ENCODE data around the gene DENR.
"Not testable (repeated sequence)": the region's sequence is repeated elsewhere in the genome, so short reads cannot be mapped to it uniquely, and the experiment has no call there.

DNA sequence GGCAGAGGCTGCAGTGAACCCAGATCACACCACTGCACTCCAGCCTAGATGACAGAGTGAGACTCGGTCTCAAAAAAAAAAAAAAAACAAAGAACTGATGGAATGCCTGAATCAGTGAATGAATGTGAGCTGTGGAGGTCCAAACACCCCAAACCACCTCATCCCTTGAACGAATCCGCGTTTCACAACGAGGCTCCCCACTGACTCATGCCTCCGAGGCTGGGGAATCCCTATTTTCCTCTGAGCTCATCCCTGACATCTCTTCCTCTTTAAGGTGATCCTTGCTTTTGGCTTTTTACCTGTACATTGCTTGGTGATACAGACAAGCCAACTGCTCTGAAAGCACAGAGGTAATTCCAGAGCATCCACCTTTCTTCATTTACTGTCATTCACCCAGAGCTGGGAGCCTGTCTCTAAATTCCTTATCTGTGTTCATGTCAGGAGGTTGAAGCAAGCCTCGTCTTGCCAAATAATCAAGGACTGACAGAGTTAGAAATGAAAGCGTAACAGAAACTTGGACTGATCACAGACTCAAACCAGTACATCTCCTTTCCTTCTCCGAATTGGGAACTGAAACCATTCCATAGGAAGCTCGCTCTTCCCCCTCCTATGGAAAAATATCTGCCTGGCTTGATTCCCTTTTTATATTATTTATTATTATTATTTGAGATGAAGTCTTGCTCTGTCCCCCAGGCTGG, 39.0 kb upstream of the DENR start:
- TF ChIP-seq POLR2A, CTCF (IDR thresholded peaks at IDR 0.05): not testable (repeated sequence)

Measured in body of pancreas (tissue), 4 donors.